GM19324 (cell line): ENCODE results near the gene PAPPA2.

Experiments used
- ATAC-seq: cut with Tn5 transposase; IDR thresholded peaks from one replicate; pipeline ENCODE4 v1.9.1; 2021; ENCODE audit warnings: mild to moderate bottlenecking, moderate library complexity; ENCODE audit not compliant: unreplicated experiment, low FRiP score

Gene PAPPA2

DNA sequence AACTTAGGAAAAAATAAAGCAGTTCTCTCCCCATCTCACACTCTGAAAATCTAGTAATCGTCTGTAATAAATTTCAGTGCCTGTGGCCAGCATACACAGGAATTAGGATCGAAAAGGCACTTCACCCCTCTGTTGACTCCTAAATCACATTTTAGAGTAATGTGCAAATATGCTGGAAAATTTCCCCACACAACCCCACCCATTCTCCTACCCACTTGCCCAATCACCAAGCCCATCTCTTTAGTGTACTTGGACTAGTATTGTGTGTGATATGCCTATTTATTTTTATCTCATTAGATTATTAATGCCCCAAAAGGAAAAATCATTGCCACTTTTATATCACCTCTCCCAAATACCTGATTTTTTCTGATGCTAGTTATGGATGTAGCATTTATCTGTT, 378.3 kb downstream of the PAPPA2 start:
- no peak for ATAC-seq

DNA sequence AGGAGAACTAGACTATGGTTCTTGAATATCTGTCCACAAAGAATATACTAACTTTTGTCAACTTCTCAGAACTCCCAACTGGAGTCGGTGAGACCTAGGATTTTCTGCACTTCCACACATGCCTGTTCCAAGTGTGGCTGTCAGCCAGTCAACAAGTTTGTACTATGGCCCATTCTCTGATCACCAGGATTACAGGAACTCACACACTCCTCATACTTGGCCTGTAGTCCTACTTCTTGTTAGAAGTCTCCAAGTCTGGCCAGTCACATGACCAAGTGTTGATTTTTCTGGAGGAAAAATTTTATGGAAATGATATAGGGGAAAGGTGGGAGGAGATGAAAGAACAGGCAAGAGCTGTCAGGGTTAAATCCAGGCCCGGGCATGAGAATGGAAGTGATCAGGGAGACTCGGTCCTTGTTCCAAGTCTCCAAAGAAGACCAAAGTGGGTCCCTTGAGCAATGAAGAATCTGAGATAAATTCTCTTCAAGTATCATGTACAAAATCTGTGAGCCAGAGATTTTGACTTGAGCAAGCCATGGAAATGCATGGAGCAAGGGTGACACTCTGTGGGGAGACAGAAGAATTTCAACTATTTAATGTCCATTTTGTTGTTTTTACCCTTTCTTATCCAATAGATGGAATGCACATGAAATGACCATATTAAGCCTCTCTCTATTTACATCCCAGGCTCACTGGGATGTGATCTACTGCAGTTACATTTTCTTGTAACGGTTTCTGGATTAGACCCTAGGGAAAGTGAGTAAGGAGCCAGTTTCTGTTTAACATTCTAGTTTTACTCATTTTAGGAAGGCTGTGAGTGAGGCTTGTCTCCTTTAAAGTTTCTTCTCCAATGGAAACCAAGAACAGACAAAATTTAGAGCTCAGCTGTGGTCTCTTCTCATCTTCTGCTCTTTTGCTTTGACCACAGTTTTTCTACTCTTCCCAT, 380.6 kb downstream of the PAPPA2 start:
- no peak for ATAC-seq

DNA sequence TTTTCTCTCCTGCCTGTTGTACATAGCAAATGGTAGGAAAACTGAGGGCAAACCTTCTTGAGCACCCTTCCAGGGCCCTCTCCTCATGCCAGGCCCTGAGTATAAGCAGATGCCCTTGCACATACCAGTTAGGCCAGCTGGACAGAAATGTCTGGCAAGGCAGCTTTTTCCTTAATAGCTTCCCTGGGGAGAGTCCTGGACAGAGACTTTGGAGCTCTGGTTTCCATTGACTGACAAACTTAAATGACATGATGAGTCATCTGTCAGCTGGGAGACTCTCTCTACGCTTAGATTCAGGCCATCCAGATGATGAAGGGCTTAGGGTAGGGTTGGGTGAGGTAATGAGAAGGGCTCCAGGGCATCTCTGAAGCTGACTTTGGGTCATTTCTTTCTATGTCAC, 384.1 kb downstream of the PAPPA2 start:
- ATAC-seq = no peak

DNA sequence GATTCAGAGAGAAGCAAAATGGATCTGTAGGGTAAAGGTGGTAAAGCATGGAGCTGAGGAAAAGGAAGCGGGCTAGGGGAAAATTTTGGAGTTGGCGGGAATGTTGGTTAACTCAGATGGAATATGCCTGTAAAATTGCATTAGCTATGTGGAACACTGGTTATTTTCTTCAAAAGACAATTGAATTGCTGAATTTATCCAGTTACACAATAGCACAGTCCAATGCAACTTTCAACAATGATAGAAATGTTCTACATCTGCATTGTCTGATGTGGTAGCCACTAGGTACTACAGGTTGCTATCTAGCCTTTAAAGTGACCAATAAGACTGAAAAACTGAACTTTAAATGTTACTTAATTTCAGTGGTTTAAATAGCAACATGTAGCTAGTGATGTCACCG, 386.3 kb downstream of the PAPPA2 start:
- ATAC-seq = no peak

DNA sequence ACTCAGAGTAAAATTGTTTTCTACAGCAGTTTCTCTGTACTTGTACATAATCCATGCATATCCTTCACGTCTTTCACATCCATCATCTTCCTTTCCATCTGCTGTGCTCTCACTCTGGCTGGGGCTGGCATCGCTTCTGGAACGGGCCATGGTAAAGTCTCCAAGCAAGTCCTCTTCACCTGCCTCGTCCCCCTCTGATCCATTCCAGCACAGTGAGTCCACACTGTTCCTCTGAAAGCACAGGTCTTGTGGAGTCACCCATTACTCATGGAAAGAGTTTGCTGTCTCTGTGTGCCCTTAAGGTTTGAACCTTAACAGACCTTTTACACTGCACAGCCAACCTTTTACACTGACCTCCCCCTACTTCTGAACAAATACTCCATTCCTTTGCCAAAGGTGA, 387.9 kb downstream of the PAPPA2 start:
- no peak for ATAC-seq

DNA sequence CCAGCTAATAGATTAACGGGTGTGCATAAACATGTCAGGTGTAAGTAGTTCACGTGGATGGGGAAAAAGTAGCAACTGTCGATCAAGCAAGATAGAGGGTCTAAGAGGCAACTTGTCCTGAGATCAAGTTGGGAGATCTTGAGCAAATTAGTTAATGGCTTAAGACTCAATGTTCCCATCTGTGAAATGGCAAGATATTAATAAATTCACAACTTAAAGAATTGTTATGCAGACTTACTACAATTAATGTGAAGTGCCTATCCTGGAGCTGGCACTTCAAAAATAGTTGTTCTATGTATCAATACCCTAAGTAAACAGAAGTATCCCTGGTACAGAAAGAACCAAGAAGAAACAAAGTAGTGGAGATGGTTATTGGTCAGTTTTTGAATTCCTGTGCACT, 389.1 kb downstream of the PAPPA2 start:
- no peak for ATAC-seq

DNA sequence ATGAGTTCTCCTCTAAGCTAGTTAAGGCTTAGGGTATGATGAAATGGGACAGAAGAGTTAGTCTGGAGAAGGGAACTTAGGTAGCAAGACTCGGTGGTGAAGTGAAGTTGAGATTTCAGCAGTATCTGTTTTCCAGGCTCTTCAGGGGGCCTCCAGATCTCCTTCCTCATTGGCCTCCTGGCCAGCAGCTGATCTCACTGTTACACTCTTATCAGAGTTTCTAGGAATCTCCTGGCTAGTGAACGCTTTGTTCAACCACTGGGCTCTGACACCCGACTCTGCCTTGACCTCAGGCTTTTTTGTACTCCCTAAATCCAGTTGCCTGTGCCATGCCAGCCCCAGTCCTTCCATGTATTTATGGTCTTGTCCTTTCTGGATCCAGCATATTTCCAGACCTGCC, 390.5 kb downstream of the PAPPA2 start:
- ATAC-seq = no peak

DNA sequence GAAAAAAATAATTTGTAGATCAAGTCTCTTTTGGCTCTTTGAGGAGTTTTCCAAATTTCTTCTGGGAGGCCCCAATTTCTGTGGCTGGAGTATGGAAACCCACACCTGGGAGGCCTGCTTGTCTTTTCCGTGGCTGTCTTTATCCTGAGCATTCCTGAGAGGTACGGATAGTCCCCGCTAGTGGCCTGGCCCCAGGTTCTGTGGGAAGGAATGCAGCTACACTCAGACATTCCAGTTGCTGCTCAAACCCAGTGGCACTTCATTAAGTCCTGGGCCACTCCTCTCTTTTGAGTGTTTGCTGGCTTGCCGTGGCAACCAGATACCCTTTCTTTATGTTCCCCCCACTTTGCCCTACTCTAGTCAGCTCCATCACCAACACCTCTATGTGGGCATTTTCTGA, 391.1 kb downstream of the PAPPA2 start:
- ATAC-seq = no peak

DNA sequence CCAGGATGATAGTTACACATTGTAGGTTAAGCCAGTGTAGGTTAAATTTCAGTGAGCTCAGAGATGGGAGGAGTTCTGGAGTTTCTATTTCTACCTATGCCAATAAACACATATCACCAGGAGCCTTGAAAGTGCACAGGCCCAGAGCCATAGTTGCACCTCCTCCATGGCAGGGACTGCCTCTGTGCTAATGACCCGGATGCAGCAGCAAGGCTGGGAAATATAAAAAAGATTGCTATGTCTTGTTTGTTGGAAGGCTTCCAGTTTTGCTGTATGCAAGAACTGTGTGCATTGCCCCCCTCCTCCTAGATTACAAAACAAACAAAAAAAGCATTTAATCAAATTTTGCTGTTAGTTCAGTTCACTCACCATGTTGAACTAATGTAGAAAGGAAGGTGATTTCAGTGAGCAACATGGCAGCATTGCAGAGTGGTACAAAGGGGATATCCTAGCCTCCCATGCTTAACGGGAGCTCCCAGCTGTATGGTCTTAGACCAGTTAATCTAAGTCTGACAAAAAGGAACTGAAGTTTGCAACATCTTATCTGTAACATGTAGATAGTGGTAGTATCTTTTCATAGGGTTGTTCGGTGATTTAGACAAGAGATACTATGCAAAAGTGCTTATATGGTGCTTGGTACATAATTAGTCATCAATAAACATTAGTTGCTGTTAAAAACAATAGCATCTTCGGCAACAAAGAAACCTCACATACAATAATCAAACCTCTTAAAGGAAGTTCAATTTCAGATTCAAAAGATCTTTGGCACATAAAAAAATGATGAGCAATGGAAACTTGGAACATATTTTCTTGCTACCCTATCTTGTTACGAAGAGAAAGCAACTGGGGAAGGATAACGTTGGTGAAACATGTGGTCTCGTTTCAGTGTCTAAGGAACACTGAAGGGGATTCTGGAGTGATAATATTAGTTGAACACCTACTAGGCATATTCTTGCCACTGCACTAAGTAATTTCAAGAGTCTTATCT, 392.1 kb downstream of the PAPPA2 start:
- no peak for ATAC-seq

DNA sequence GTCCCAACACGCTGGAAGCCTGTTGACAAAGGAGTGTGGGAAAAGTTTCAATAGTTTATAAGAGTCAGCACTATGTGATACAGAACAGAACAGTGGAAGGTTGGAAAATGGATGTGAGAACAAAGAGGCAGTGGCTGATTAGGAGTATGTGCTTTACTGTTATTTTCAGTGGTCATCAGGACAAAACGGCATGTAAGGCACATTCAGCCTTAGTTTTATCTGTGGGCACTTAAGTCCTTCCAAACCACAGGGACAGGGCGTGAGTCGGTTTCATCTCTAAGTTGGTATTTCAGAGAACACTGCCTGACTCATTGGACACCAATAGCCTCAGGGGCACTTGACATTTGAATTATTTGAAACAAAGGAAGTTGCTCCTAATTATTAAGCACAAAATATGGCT, 394.7 kb downstream of the PAPPA2 start:
- ATAC-seq = no peak

DNA sequence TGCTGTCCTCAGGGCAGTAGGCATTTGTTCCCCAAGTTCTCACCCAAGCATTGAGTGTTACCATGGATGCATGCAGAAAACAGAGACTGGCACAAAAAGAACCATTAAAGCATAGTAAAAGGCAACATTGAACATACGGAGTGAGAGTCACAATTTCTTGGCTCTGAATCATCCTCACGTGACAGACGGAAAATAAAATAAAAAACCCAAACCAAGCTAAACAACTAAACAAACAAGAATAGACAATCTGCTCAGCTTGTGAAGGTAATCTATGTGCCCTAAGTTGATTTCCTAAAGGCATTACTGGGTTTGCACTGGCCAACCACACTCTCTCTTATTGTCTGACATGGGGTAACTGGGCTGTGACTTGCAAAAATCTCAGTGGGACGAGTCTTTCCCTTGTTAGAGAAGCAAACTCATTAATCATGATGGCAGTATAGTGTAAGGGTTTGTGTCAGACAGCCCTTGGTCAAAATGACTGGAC, 395.5 kb downstream of the PAPPA2 start:
- ATAC-seq = no peak

DNA sequence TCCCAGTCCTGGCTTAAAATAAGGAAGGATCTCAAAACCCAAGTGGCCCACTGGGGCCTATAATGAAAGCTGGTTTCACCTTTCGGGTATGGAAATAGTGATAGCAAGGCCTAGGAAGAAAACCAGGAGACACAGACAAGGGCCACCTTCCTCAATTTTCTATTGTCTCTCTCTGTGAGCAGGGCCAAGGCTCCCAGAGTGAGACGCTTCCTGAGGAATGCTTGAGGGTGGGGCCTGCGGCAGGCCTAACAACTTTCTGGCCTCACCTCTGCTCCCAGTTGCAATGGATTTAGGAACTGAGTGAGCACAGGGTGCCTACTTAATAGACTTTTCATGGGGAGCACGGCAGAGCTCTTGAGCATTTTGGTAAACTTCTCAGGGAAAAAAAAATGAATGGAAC, 400.6 kb downstream of the PAPPA2 start:
- no peak for ATAC-seq

DNA sequence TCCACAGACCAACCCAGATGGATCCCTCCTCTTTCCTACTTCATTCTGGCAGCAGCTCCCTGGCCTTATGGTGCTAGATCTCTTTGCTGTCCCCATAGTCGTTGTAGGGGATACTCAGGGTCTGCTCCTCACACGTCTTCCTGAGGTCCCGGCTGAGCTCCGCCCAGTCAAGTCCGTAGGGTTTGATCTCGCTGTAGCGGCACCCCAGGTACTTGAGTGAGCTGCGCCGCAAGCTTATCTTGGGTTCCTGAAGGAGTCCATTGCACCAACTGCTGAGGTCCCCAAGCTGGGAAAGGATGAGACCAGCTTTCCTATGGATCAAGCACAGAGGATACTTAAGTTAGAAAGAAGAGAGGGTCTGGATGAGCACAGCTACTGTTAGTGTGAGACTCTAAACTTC, 401.2 kb downstream of the PAPPA2 start:
- no peak for ATAC-seq

DNA sequence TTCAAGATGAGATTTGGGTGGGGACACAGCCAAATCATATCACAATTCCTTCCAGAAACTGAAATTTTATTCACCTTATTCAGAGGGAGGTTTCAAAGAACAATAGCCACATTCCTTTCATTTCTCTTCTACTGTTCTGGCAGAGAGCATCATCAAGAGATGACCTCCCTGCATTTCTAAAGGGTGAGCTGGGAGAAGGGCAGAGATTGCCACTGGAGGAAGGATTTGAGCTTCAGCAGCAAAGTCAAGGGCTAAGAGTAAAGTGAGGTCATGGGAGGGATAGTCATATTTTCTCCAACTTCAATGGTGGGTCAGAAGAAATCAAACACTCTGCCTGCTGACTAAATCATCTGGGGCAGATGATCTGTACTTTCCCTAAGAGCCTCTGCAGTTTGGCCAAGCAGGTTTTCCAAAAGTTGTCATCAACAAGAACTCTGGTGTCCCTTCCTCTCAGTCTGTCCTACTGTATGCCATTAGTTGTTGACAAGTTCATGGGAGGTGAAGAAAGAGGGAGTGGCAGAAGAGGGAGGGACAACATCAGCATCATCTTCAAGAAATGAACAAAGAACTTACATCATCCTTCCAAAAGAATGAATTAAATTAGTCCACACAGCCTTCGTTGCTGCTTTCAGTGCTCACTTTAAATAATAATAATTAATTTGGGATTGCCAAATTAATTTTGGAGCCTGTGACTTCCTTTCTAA, 403.2 kb downstream of the PAPPA2 start:
- no peak for ATAC-seq

DNA sequence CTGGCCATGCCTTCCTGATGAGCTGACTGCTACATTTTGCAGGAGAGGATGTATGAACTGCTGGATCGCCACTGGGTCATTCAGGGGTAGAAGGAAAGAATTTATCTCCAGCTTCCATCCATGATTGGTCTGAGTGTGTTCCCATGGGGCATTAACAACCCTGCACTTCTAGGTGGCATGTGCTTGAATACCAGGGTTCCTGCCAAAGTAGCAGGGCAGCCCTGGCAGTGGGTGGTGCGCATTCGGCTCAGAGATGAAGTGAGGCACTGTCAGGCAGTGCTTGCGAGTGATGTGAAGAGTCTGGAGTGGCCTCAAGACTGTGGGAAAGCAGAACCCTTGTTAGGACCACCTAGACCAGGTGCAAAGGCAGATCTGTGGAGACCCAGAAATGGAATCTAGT, 406.6 kb downstream of the PAPPA2 start:
- ATAC-seq = no peak

DNA sequence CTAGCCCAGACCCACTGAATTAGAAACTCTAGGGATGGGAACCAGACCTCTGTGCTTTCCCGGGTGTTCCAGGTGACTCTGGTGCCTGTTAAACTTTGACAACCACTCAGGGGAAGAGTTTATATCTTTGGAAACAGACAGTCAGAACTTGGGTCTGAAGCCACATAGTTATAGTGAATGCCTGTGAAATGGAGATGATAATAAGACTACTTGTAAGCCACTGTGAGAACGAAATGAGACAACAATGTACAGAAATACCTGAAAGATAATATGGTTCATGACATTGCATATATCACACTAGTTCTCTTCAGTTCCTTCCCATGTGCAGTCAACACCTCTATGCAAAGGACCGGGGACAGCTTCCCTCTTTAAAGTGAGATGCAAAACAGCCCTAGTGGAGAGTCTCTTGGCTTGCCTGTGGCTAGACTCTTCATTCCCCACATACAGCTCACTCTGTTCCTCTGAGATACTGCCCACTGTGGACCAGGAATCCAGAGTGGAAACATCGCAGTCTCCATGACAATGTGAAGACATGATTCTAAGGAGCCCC, 414.1 kb downstream of the PAPPA2 start:
- no peak for ATAC-seq

DNA sequence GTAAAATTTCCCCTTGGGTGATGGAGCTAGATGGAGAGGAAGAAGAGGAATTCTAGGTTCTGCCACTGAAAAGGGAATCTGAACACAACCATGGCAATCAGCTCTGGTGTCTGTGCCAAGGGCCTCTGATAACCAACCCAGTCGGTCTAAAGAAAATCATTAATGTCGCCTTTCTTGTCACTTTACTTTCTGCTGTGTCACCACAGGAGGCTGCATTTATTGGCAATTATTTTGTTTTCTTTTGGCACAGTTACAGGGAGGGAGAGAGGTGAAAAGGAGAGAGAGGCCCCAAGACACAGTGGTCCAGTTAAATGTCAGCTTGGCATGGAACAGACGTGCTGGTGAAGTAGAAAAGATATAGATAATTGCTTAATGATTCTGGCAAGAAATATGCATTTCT, 414.6 kb downstream of the PAPPA2 start:
- no peak for ATAC-seq

DNA sequence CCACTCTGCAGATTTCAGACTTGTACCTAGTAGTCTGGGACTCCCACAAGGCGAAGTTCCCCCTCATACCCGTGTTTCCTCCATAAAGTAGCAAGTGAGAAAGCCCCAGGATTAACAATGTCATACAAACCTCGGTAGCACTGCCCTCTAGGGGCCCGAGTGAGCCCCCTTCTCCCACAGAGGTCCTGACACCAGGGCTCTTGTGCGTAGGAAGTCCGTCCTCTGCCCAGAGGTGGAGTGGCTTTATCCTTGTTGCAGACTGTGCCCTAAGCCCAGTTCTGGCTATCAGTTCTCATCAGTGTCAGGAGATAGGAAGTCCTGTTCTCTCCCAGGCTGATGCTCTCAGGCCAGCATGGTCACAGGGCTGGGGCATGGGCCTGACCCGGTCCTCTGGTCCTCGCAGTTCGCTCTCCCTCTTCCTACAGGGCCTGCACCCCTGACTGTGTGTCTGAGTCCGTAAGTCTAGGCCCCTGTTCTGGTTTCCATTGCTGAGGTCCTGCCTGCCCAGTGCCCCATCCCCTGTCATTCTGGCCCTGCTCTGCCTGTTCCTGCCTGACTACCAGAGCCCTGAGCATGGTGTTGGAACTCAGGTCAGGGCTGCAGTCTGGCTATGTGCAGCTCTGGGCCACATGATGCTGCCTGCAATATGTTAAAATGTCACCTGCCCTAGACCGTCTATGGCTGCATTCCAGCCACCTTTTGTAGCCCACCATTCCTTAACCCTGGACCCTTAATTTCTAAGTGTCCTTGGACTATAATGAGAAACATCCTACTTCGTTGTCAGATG, 416.0 kb downstream of the PAPPA2 start:
- no peak for ATAC-seq

DNA sequence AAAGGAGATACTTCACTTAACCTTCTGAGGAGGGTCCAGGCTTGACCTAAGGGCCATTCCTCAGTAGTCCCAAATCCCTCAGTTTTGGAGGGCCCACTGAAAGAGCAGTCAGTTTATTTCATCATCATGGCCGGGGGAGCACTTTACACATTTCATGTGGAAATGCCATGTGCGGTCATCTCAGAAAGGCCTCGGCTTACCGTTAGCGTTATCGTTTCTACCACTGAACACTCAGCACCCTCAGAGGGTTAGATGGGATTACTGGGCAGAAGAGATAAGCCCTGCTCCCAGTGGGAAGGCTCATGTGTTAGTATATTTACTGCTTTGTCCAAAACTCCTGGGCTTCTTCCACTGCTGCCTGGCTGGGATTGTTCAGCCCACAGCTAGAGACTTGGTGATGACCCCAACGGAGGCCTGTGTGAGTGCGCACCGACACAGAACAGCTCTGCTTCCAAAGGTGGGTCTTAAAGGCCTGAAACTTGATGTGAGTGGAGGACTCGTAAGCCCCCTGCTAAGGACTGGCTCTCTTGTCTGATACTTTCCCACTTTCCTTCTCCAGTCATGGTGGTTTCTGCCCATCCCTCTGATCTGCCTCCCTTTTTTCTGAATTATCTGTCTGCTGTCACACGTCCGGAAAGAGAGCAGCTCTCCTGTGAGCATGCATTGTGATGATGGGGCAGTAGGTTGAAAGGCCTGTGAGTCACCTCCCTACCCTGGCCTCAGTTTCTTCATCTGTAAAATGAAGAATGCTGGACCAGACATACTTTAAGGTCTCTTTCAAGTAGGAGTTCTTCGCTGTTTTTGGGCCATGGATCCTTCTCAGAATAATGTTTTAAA, 417.0 kb downstream of the PAPPA2 start:
- ATAC-seq = no peak
